K562 (cell line): ENCODE measurements around the gene CEP95. TPM values are rescaled to one million over a fixed set of nuclear protein-coding genes. Genes with fewer than 3 reads are reported as not detected.

ENCODE experiments used
- CEBPG ChIP-seq, 3 experiments: fragments of 200-800 bp in 1 of 3; sonication (Bioruptor generic) in 1 of 3; sonication (generic) in 1 of 3; formaldehyde crosslinking in 1 of 3; IDR thresholded peaks in 2 of 3; conservative IDR thresholded peaks in 1 of 3; 2 replicates each; pipeline versions ENCODE4 v1.6.1 to v1.8.0; 2016 to 2022; ENCODE audit warnings: missing compliant biosample characterization in 2 of 3, missing genetic modification characterization in 2 of 3, mild to moderate bottlenecking in 1 of 3, missing genetic modification reagents in 1 of 3
- CGGBP1 ChIP-seq: fragments of 250-450 bp; sonication (Bioruptor Pico); IDR thresholded peaks from 2 replicates; pipeline ENCODE4 v1.9.0; 2021; ENCODE audit warnings: mild to moderate bottlenecking
- GABPA ChIP-seq: fragments of 200-800 bp; sonication (Bioruptor generic); conservative IDR thresholded peaks from 2 replicates; pipeline ENCODE4 v1.6.1; 2016; ENCODE audit warnings: low read depth, missing genetic modification characterization, missing compliant biosample characterization
- HDGF ChIP-seq: fragments of 450-650 bp; IDR thresholded peaks from 2 replicates; pipeline ENCODE4 v1.6.1; 2016
- HINFP ChIP-seq: fragments of 450-650 bp; conservative IDR thresholded peaks from 2 replicates; pipeline ENCODE4 v1.6.1; 2016; ENCODE audit warnings: missing genetic modification characterization, low read depth, mild to moderate bottlenecking, control low read depth, missing compliant biosample characterization
- KDM5B ChIP-seq: fragments of 200-600 bp; sonication (generic); IDR thresholded peaks from 2 replicates; pipeline ENCODE4 v1.6.1; 2012; ENCODE audit warnings: low read depth, mild to moderate bottlenecking, moderate library complexity, low read length, control low read depth, inconsistent platforms; ENCODE audit not compliant: insufficient replicate concordance
- MGA ChIP-seq: fragments of 450-650 bp; IDR thresholded peaks from 2 replicates; pipeline ENCODE4 v1.6.1; 2016; ENCODE audit warnings: mild to moderate bottlenecking, moderate library complexity
- POLR2A ChIP-seq: fragments of 450-650 bp; conservative IDR thresholded peaks from 2 replicates; pipeline ENCODE4 v1.6.1; 2016
- SIN3B ChIP-seq: fragments of 450-650 bp; IDR thresholded peaks from 2 replicates; pipeline ENCODE4 v1.6.1; 2017; ENCODE audit warnings: low read depth, mild to moderate bottlenecking, moderate library complexity
- ZNF280B ChIP-seq: fragments of 250-450 bp; sonication (Bioruptor Pico); IDR thresholded peaks from 2 replicates; pipeline ENCODE4 v1.5.1; 2021; ENCODE audit warnings: mild to moderate bottlenecking
- ZNF408 ChIP-seq: fragments of 250-450 bp; sonication (Bioruptor Pico); IDR thresholded peaks from 2 replicates; pipeline ENCODE4 v1.4.0; 2020; ENCODE audit warnings: low read depth, mild to moderate bottlenecking, moderate library complexity
- polyA plus RNA-seq, 8 experiments: library from polyadenylated mRNA; depleted of rRNA in 4 of 8; stranded (reverse) in 5 of 8; unstranded in 3 of 8; fragments of >200 nt; fragmentation: Nextera tagmentation in 2 of 8; fragmentation: Illumina TruSeq in 1 of 8; extraction: Ambion mirVana in 2 of 8; extraction: Trizol in 1 of 8; gene quantifications; 2 replicates each; pipeline versions ENCODE4 v1.2.1 to v1.2.3, GENCODE V29; 2011 to 2014; ENCODE audit warnings: inconsistent platforms in 1 of 8, missing spikeins in 1 of 8
- total RNA-seq, 7 experiments: library from RNA; depleted of rRNA in 6 of 7; stranded (reverse); fragments of >200 nt in 6 of 7; fragmentation: Illumina TruSeq in 2 of 7; extraction: Trizol in 2 of 7; gene quantifications; 2 replicates each; pipeline versions ENCODE4 v1.2.1 to v1.2.3, GENCODE V29; 2011 to 2021; ENCODE audit warnings: low replicate concordance in 1 of 7

The CEP95 gene
- total and polyA plus RNA-seq, 9 of the 15 experiments (the other 6 are each of a cell fraction or from before 2014, with no cell fraction given), result 26.7 to 80.7 (median 56.9) TPM

GRCh38 chr17:64505340-64506200 is 1.2 kb upstream of the CEP95 start (continued):
- TF ChIP-seq MGA, result no peak
- peak; percentile 15; the same call in 1 of the 2 replicates for TF ChIP-seq POLR2A
- TF ChIP-seq CGGBP1 (CRISPR knock-in tag), result no peak
- TF ChIP-seq GABPA, result no peak
- no peak for TF ChIP-seq ZNF280B (CRISPR knock-in tag)
- TF ChIP-seq KDM5B, result no peak
- 0 out of 2 replicates have a peak, but pooled peaks have one; percentile 26 for TF ChIP-seq CEBPG (CRISPR knock-in tag; IDR thresholded peaks at IDR 0.05)
- no peak for TF ChIP-seq CEBPG (tag; conservative IDR thresholded peaks at IDR 0.05 in 1 of 2, IDR thresholded peaks at IDR 0.05 in 1 of 2)
- no peak for TF ChIP-seq HINFP (tag)
- TF ChIP-seq HDGF, result peak; percentile 38; the same call in 1 of the 2 replicates
- no peak for TF ChIP-seq ZNF408 (CRISPR knock-in tag)
- no peak for TF ChIP-seq SIN3B
